H1 (cell line): ENCODE measurements around the gene ARHGEF3.

Experiments used
- CREB1 ChIP-seq: IDR thresholded peaks from 2 replicates; pipeline ENCODE4 v1.6.1; 2012; ENCODE audit warnings: inconsistent platforms
- EZH2 ChIP-seq: fragments of 200-600 bp; sonication (generic); IDR thresholded peaks from 2 replicates; pipeline ENCODE4 v1.7.1; 2012; ENCODE audit warnings: low read depth, mild to moderate bottlenecking, moderate library complexity, low read length, inconsistent platforms; ENCODE audit not compliant: severe bottlenecking
- JUN ChIP-seq: IDR thresholded peaks from 2 replicates; pipeline ENCODE4 v1.6.1; 2011; ENCODE audit warnings: low read depth, mild to moderate bottlenecking, improper control_type of control experiment, low read length
- POLR2A ChIP-seq, 2 experiments: IDR thresholded peaks; 1 replicate in 1 of 2; 2 replicates in 1 of 2; pipeline ENCODE4 v1.6.1; 2011; ENCODE audit warnings: low read depth in 2 of 2, low read length in 2 of 2, mild to moderate bottlenecking in 2 of 2; ENCODE audit errors: control extremely low read depth in 1 of 2
- POLR2AphosphoS5 ChIP-seq: IDR thresholded peaks from 2 replicates; pipeline ENCODE4 v1.6.1; 2011; ENCODE audit warnings: low read depth, low read length
- RAD21 ChIP-seq, 2 experiments: IDR thresholded peaks in 1 of 2; conservative IDR thresholded peaks in 1 of 2; 2 replicates each; pipeline ENCODE4 v1.6.1; 2011; ENCODE audit warnings: low read depth in 2 of 2, low read length in 2 of 2, improper control_type of control experiment in 1 of 2, inconsistent platforms in 1 of 2, mild to moderate bottlenecking in 1 of 2, moderate library complexity in 1 of 2
- SUZ12 ChIP-seq: fragments of 200-600 bp; sonication (generic); IDR thresholded peaks from 2 replicates; pipeline ENCODE4 v1.6.1; 2012; ENCODE audit warnings: mild to moderate bottlenecking, inconsistent platforms, low read length, moderate library complexity, mixed read lengths
- YY1 ChIP-seq: IDR thresholded peaks from 2 replicates; pipeline ENCODE4 v1.6.1; 2011; ENCODE audit warnings: low read depth, mild to moderate bottlenecking, low read length
- TF ChIP-seq, protein P1 (sequence below): IDR thresholded peaks from 2 replicates; pipeline ENCODE4 v1.6.1; 2012; ENCODE audit warnings: low read length, inconsistent platforms
- TF ChIP-seq, protein P2 (sequence below), 3 experiments: IDR thresholded peaks; 1 replicate in 2 of 3; 2 replicates in 1 of 3; pipeline versions ENCODE4 v1.5.1 to v1.6.1; 2011; ENCODE audit warnings: low read length in 3 of 3, mild to moderate bottlenecking in 3 of 3, inconsistent platforms in 2 of 3, low read depth in 1 of 3, moderate library complexity in 1 of 3; ENCODE audit not compliant: insufficient read depth in 1 of 3; ENCODE audit errors: control extremely low read depth in 1 of 3

GRCh38 chr3:56780936-56781335, 20.8 kb downstream of the ARHGEF3 start:
- TF ChIP-seq, protein P1, sequence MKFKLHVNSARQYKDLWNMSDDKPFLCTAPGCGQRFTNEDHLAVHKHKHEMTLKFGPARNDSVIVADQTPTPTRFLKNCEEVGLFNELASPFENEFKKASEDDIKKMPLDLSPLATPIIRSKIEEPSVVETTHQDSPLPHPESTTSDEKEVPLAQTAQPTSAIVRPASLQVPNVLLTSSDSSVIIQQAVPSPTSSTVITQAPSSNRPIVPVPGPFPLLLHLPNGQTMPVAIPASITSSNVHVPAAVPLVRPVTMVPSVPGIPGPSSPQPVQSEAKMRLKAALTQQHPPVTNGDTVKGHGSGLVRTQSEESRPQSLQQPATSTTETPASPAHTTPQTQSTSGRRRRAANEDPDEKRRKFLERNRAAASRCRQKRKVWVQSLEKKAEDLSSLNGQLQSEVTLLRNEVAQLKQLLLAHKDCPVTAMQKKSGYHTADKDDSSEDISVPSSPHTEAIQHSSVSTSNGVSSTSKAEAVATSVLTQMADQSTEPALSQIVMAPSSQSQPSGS = no peak
- TF ChIP-seq, protein P2, sequence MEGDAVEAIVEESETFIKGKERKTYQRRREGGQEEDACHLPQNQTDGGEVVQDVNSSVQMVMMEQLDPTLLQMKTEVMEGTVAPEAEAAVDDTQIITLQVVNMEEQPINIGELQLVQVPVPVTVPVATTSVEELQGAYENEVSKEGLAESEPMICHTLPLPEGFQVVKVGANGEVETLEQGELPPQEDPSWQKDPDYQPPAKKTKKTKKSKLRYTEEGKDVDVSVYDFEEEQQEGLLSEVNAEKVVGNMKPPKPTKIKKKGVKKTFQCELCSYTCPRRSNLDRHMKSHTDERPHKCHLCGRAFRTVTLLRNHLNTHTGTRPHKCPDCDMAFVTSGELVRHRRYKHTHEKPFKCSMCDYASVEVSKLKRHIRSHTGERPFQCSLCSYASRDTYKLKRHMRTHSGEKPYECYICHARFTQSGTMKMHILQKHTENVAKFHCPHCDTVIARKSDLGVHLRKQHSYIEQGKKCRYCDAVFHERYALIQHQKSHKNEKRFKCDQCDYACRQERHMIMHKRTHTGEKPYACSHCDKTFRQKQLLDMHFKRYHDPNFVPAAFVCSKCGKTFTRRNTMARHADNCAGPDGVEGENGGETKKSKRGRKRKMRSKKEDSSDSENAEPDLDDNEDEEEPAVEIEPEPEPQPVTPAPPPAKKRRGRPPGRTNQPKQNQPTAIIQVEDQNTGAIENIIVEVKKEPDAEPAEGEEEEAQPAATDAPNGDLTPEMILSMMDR (IDR thresholded peaks at IDR 0.05; ENCODE audit: control extremely low read depth in 1 of 3, insufficient read depth in 1 of 3, low read depth in 1 of 3, low read length in 3 of 3) = no peak
- TF ChIP-seq POLR2AphosphoS5 (no peak), CREB1 (no peak), POLR2A (IDR thresholded peaks at IDR 0.05; ENCODE audit: control extremely low read depth in 1 of 2, low read depth in 2 of 2, low read length in 2 of 2) (no peak), RAD21 (IDR thresholded peaks at IDR 0.05 in 1 of 2, conservative IDR thresholded peaks at IDR 0.05 in 1 of 2; ENCODE audit: low read depth in 2 of 2, low read length in 2 of 2) (no peak), SUZ12 (no peak), YY1 (no peak), EZH2 (no peak), JUN (no peak)
